PC-9 (cell line): Measurements from ENCODE around the gene PRDM12. TPM values are rescaled to one million over a fixed set of nuclear protein-coding genes. Genes with fewer than 3 reads are reported as not detected.

Experiments used
- BruUV-seq: library from RNA; stranded (reverse); fragments of 400-500 nt; replicated peaks from 2 replicates; lab custom pipeline; 2021; lab: Mats Ljungman, UMichigan
- CTCF ChIA-PET: fragments of 300-600 bp; sonication (Branson Sonifier 250); formaldehyde crosslinking; loops from one replicate; lab custom pipeline; 2022; ENCODE audit warnings: antibody characterized with exemption; lab: Charles Lee
- POLR2A ChIA-PET: fragments of 300-600 bp; sonication (Branson Sonifier 250); formaldehyde crosslinking; loops from one replicate; lab custom pipeline; 2022; ENCODE audit warnings: antibody characterized with exemption; ENCODE audit not compliant: unreplicated experiment; lab: Charles Lee
- DNase-seq, 2 experiments: peaks; one replicate each; pipeline versions ENCODE4 v3.0.0 to v3.0.0-alpha.2; 2015 to 2022; ENCODE audit warnings: mixed read lengths in 1 of 2
- H2AFZ ChIP-seq: fragments of 200-600 bp; sonication (generic); 2 replicates; pipeline ENCODE4 v1.8.1; 2017; ENCODE audit warnings: antibody characterized with exemption
- H3F3A ChIP-seq: fragments of 200-600 bp; sonication (generic); 2 replicates; pipeline ENCODE4 v1.8.1; 2017; ENCODE audit warnings: antibody characterized with exemption, mild to moderate bottlenecking, low read depth; ENCODE audit not compliant: insufficient read depth
- H3K27ac ChIP-seq: fragments of 200-600 bp; sonication (generic); 2 replicates; pipeline ENCODE4 v1.6.1; 2016; ENCODE audit warnings: mixed run types
- H3K27me3 ChIP-seq: fragments of 200-600 bp; sonication (generic); 2 replicates; pipeline ENCODE4 v1.6.1; 2016; ENCODE audit warnings: low read depth, mixed run types; ENCODE audit not compliant: insufficient read depth
- H3K36me3 ChIP-seq: fragments of 200-600 bp; sonication (generic); 2 replicates; pipeline ENCODE4 v1.6.1; 2016; ENCODE audit warnings: low read depth, mixed run types
- H3K4me1 ChIP-seq: fragments of 200-600 bp; sonication (generic); replicated peaks from 2 replicates; pipeline ENCODE4 v1.6.1; 2016; ENCODE audit warnings: mixed run types; ENCODE audit not compliant: insufficient read depth
- H3K4me2 ChIP-seq: fragments of 200-600 bp; sonication (generic); 2 replicates; pipeline ENCODE4 v1.6.1; 2017; ENCODE audit warnings: mixed run types
- H3K4me3 ChIP-seq: fragments of 200-600 bp; sonication (generic); 2 replicates; pipeline ENCODE4 v1.6.1; 2016; ENCODE audit warnings: mixed run types
- H3K79me2 ChIP-seq: fragments of 200-600 bp; sonication (generic); 2 replicates; pipeline ENCODE4 v1.6.1; 2017; ENCODE audit warnings: low read depth, mixed run types
- H3K9me2 ChIP-seq: fragments of 200-600 bp; sonication (generic); 2 replicates; pipeline ENCODE4 v1.8.1; 2017; ENCODE audit warnings: mild to moderate bottlenecking; ENCODE audit not compliant: insufficient read depth
- H3K9me3 ChIP-seq: fragments of 200-600 bp; sonication (generic); 2 replicates; pipeline ENCODE4 v1.8.1; 2016; ENCODE audit warnings: low read depth; ENCODE audit not compliant: insufficient read depth
- H4K20me1 ChIP-seq: fragments of 200-600 bp; sonication (generic); 2 replicates; pipeline ENCODE4 v1.8.1; 2017; ENCODE audit not compliant: insufficient read depth
- CTCF ChIP-seq: fragments of 200-600 bp; sonication (generic); conservative IDR thresholded peaks from 2 replicates; pipeline ENCODE4 v1.6.1; 2017; ENCODE audit warnings: mixed run types, antibody characterized with exemption, mild to moderate bottlenecking, moderate library complexity
- EZH2 ChIP-seq: fragments of 200-600 bp; sonication (generic); IDR thresholded peaks from 2 replicates; pipeline ENCODE4 v1.8.0; 2017; ENCODE audit warnings: antibody characterized with exemption, low read depth
- intact Hi-C: fragments of 100-400 bp; cut with micrococcal nuclease; formaldehyde crosslinking; loops from one replicate; pipeline ENCODE4 v1.10.0; 2022; ENCODE audit not compliant: unreplicated experiment
- total RNA-seq: library from RNA; stranded (reverse); gene quantifications from 2 replicates; pipeline ENCODE4 v1.2.3, GENCODE V29; 2021

Gene PRDM12
- total RNA-seq, 1 experiment from 2014 or later = 0.46 TPM

DNA sequence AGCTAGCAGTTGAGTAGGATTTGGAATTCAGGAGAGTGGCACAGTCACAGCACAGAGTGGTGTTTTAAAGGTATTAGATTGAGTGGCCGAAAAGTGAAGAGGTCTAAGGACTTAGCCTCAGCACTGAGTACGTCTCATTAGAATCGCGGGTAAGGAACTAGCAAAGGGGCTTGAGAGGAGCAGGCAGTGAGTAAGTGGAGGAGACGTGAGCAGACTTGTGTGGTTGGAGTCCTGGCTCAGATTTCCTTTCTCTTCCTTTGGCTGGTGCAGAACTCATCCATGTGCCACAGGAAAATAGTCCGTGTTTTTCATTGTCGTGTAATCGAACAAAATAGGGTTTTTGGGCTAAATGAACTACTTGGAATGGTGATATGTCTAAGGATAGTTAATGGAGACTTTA, 32.6 kb downstream of the PRDM12 start:
- intact Hi-C loops = no loop called here
- no peak for DNase-seq
- no peaks in the 10 kb centered on the region for H3K9me2 ChIP-seq
- peaks cover 11% of the 10 kb centered on the region for H3K4me1 ChIP-seq
- BruUV-seq = no TSS peak
- peaks cover 31% of the 10 kb centered on the region for H4K20me1 ChIP-seq
- ChIA-PET CTCF (no interaction called here), POLR2A (no interaction called here)
- no peak overlapping the region for H3K4me2 ChIP-seq
- H3K79me2 ChIP-seq = peaks cover 45% of the 10 kb centered on the region
- H3K36me3 ChIP-seq = peaks cover 32% of the 10 kb centered on the region
- H3K4me3 ChIP-seq = no peak overlapping the region
- H3K9me3 ChIP-seq = no peaks in the 10 kb centered on the region
- H3F3A ChIP-seq = peaks cover 10% of the 10 kb centered on the region; the same call in 1 of the 2 replicates
- no peak overlapping the region for H3K27ac ChIP-seq
- no peak for TF ChIP-seq CTCF
- TF ChIP-seq EZH2 = no peak
- no peaks in the 10 kb centered on the region for H3K27me3 ChIP-seq
- H2AFZ ChIP-seq = no peak overlapping the region

DNA sequence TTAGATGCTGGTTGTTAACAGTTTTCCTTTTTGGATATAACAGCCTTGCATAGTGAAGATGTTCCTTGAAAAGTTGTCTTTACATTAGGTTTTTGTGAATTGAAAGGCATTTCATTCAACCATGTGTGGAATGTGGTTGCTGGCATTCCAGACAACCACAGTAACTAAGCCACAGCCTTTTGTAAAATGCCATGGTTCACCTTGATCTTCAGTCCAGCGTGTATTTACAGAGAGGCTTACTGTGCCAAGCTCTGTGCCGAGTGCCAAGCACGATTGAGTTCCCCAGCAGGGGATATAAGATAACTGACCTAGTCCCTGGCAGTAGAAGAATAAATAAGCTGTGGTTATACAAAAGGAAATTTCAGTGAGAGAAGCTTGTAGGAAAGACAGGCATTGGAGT, 34.1 kb downstream of the PRDM12 start:
- TF ChIP-seq CTCF = no peak
- TF ChIP-seq EZH2 = no peak
- ChIA-PET CTCF (interaction anchor here (0.6 kb wide), 1 partner anchor 347 kb away, joined by 7 read pairs; no protein-coding TSS in a partner anchor), POLR2A (interaction anchor here (0.6 kb wide), 1 partner anchor 245 kb away, joined by 7 read pairs; no protein-coding TSS in a partner anchor)
- Histone ChIP-seq H3K4me1 (peaks cover 7% of the 10 kb centered on the region), H3K27me3 (no peaks in the 10 kb centered on the region), H3K4me2 (no peak overlapping the region), H4K20me1 (peaks cover 31% of the 10 kb centered on the region), H3K9me2 (no peaks in the 10 kb centered on the region), H3K4me3 (no peak overlapping the region), H3K79me2 (peaks cover 45% of the 10 kb centered on the region), H3K27ac (no peak overlapping the region), H2AFZ (no peak overlapping the region), H3F3A (peaks cover 10% of the 10 kb centered on the region; the same call in 1 of the 2 replicates), H3K36me3 (peaks cover 33% of the 10 kb centered on the region), H3K9me3 (no peaks in the 10 kb centered on the region)
- DNase-seq = no peak
- intact Hi-C loops = no loop called here
- no TSS peak for BruUV-seq

DNA sequence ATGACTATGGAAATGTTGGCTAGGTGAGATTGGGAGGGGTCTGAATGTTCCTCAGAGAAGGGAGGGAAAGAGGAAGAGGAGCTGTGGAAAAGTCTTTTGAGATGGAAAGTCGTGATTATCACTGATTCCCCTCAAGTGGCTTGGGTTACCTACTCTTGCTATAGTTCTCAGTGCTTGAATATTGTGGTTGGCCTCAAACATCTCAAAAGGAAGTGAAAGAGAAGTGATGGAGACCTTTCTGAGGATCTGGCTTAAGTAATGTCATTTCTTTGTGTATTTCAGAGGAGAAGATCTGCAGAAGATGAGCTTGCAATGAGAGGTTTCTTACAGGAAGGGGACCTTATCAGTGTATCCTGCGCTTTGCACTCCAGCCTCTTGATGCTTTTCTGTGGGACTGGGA, 34.7 kb downstream of the PRDM12 start:
- no TSS peak for BruUV-seq
- ChIA-PET CTCF (interaction anchor here (0.6 kb wide), 2 partner anchors 235 to 347 kb away, joined by 3 to 7 read pairs; no protein-coding TSS in a partner anchor), POLR2A (interaction anchor here (0.6 kb wide), 1 partner anchor 244 kb away, joined by 7 read pairs; no protein-coding TSS in a partner anchor)
- H3K4me2 ChIP-seq = no peak overlapping the region
- H3K79me2 ChIP-seq = peaks cover 40% of the 10 kb centered on the region
- H3K36me3 ChIP-seq = peaks cover 39% of the 10 kb centered on the region
- no peaks in the 10 kb centered on the region for H3K9me3 ChIP-seq
- H2AFZ ChIP-seq = no peak overlapping the region
- H3K4me3 ChIP-seq = no peak overlapping the region
- DNase-seq = no peak
- TF ChIP-seq EZH2 = no peak
- no peak for TF ChIP-seq CTCF
- peaks cover 31% of the 10 kb centered on the region for H4K20me1 ChIP-seq
- H3K9me2 ChIP-seq = no peaks in the 10 kb centered on the region
- H3K4me1 ChIP-seq = peaks cover 7% of the 10 kb centered on the region
- peaks cover 11% of the 10 kb centered on the region; the same call in 1 of the 2 replicates for H3F3A ChIP-seq
- H3K27me3 ChIP-seq = no peaks in the 10 kb centered on the region
- intact Hi-C loops = no loop called here
- H3K27ac ChIP-seq = no peak overlapping the region
